D721Med (cell line): ENCODE data around the gene GMDS.

Source experiments
- DNase-seq: peaks from one replicate; pipeline ENCODE4 v3.0.0; 2011; ENCODE audit warnings: low spot score; ENCODE audit not compliant: insufficient read length
- FAIRE-seq: peaks from 2 replicates; lab custom pipeline; 2011; peaks lifted over from hg19 to GRCh38; lab: Jason Lieb, UNC
- TF ChIP-seq, protein P1 (sequence below): IDR thresholded peaks from 2 replicates; pipeline ENCODE4 v1.5.1; 2012; ENCODE audit warnings: mild to moderate bottlenecking, control low read depth; ENCODE audit not compliant: insufficient read depth; ENCODE audit errors: missing control alignments

GMDS gene

DNA sequence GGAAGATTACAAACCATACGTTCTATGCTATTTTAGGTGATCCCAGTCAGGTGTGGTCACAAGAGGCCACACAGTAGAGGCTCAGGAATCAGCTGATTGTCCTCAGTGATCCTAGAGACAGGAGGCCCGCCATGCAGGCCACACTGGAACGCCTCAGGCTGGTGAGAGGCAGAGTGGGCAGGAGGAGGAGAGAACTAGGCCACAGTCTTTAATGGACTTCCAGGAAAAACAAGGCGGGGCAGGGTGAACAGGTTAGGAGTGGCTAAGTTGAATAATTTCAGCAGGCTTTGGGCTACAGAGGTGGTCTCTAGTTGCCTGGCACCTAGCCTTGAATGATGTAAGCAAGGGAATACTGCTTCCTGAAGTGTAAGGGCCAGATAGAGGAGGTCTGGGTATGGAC is 101.2 kb downstream of the GMDS start:
- no peak for FAIRE-seq

DNA sequence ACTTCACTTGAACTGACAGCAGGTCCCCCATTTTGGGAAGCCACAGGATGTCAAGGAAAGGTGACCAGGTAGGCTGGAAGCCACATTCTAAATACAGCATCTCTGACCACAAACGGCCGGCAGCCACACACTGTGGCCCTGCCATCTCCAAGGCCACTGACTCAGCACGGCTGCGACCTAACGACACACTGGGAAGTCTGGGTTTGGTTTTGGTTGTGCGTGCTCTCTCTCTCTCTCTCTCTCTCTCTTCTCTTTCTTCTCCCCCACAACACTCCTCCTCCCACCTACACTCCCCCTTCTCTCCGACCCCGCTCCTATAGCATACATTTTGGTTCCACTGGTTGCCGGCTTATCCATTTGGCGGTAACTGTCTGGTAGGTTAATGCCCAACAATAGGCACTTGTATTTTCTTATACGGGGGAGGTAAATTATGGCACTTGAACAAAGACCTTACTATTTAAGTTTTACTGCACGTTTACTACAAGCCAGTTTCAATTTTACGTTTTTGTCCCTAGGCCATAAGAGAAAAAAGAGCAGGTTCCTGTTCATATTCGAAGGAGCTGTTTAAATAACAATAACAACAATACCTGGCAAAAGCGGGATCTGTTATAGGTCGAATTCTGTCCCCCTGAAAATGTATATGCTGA is 103.6 kb downstream of the GMDS start:
- DNase-seq (no peak), FAIRE-seq (no peak)
- TF ChIP-seq, protein P1, sequence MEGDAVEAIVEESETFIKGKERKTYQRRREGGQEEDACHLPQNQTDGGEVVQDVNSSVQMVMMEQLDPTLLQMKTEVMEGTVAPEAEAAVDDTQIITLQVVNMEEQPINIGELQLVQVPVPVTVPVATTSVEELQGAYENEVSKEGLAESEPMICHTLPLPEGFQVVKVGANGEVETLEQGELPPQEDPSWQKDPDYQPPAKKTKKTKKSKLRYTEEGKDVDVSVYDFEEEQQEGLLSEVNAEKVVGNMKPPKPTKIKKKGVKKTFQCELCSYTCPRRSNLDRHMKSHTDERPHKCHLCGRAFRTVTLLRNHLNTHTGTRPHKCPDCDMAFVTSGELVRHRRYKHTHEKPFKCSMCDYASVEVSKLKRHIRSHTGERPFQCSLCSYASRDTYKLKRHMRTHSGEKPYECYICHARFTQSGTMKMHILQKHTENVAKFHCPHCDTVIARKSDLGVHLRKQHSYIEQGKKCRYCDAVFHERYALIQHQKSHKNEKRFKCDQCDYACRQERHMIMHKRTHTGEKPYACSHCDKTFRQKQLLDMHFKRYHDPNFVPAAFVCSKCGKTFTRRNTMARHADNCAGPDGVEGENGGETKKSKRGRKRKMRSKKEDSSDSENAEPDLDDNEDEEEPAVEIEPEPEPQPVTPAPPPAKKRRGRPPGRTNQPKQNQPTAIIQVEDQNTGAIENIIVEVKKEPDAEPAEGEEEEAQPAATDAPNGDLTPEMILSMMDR = no peak

More for the DNA sequence above, 101.2 kb downstream of the GMDS start:
- no peak for DNase-seq
- TF ChIP-seq, protein P1 = no peak

DNA sequence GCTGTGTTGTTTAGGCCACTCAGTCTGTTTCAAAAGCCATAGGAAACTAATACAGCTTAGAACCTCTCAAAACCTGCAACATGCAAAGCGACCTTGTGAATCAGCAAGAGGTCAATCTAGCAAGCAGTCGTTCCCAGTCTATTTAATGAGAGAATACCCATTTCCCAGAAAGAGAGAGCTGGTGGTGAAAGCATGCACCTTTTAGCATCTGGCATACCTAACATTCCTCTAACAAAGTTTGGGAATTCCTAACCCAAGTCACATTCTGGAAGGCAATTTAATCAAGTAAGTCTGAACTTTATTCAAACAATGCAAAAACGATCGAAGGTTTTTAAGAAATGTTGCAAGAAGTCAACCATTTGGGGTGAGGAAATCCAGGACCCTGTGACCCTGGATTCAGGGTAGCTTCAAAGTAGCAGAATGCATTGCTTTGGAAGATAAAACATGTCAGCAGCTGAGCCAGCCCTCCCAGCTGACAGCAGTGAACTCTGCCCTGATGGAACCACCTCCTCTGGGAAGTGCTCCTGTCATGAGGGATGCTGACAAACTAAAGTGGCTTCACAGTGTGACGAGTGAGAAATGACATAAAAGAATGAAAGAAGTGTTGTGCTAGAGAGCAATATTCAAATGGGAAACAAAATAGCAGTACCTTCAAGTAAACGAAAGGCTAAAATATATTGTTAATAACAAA is 104.8 kb downstream of the GMDS start:
- TF ChIP-seq, protein P1 = no peak
- FAIRE-seq (no peak), DNase-seq (no peak)

DNA sequence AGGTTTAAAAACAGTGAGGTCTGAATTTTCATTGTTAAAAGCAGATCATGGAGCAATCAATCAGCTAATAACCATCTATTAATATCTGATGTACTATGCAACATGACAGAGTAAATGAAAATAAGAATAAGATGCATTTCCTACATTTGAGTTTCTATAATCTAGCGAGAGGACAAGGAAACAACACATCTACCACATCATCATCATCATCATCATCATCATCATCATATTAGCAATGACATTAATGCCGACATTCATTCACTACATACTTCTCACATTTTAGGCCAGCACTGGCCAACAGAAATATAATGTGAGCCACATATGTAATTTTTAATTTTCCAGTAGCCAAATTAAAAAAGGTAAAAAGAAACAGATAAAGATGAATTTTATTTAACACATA is 110.0 kb downstream of the GMDS start:
- FAIRE-seq (no peak), DNase-seq (no peak)
- TF ChIP-seq, protein P1 = no peak

DNA sequence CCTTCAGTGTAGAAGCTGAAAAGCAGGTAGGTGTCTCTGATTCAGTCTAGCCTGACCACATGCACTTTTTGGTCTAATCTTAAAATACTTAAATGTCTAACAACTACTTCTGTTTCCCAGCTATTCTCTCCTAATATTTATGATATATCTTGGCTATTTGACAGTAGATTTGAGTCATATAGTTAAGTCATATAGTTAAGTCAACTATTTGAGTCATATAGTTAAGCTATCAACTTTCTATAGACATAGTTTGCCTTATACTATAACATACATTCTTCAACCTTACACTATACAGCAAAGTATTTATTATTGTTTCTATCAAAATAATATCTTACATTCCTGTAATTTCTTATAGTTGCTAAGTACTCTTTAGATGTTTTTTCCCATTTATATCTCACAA is 110.9 kb downstream of the GMDS start:
- peak; percentile 55 for FAIRE-seq
- TF ChIP-seq, protein P1 = no peak
- DNase-seq = no peak

DNA sequence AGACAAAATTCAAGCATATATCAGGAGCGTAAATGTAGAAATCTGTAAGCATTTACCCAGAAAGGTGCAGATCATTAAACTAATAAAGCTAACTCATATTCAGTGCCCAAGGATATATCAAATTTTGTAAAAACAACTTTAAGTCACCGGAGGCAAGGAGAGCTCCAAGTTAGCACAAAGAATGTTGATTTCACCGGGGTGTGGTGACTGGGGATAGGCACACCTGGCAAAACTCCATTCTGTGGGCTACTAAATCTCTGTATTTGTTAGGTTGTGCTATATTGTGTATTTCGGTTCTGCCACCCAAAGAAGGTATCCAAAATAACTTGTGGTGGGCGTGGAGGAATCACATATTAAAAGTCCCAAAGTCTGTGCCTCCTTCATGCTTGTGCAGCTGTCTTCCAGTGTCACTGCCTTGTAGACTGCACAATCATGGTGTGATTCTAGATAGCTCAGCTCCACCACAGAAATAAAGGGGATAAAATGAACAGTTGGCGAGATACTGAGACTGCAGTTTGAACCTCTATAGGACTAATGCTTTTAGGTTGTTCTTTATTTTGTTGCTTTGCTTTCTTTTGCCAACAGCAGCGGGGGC is 111.6 kb downstream of the GMDS start:
- DNase-seq = no peak
- TF ChIP-seq, protein P1 = no peak
- no peak for FAIRE-seq
